Stimulated activated CD4-positive, alpha-beta T cell treated with anti-CD3 and anti-CD28 coated beads, Interleukin-1b, Interleukin-23, amount 100 ng/mL, for 24 hours (primary cell): Measurements from ENCODE around the gene IFITM1.
"Not testable (repeated sequence)": the region's sequence is repeated elsewhere in the genome, so short reads cannot be mapped to it uniquely, and the experiment has no call there.

ENCODE experiments used
- DNase-seq, 4 experiments: peaks; one replicate each; pipeline ENCODE4 v3.0.0-alpha.2; 2020; ENCODE audit warnings: low read depth in 4 of 4, low spot score in 1 of 4

The IFITM1 gene

GRCh38 chr11:313787-314553 is at the start of gene IFITM1:
Gene IFITM1, plus strand, starts transcription at chr11:314040. Its CDS starts 131 bp downstream, at chr11:314171.
- DNase-seq, result no peak

GRCh38 chr11:266676-267439 is 47.0 kb upstream of the IFITM1 start:
- DNase-seq, result no peak

- DNase-seq, result no peak
Observed at GRCh38 chr11:267491-267994, 46.3 kb upstream of the IFITM1 start.

GRCh38 chr11:268716-269145 is 45.1 kb upstream of the IFITM1 start:
- DNase-seq, result not testable (repeated sequence)

- DNase-seq, result no peak
Observed at GRCh38 chr11:269146-269890, 44.5 kb upstream of the IFITM1 start.

- no peak for DNase-seq
Observed at GRCh38 chr11:270451-271318, 43.2 kb upstream of the IFITM1 start.

GRCh38 chr11:271319-271715 is 42.5 kb upstream of the IFITM1 start:
- DNase-seq, result no peak

- DNase-seq, result no peak
Observed at GRCh38 chr11:272195-272930, 41.5 kb upstream of the IFITM1 start.

- DNase-seq, result no peak
Observed at GRCh38 chr11:272931-273198, 41.0 kb upstream of the IFITM1 start.

GRCh38 chr11:276219-276618 is 37.6 kb upstream of the IFITM1 start:
- no peak for DNase-seq

GRCh38 chr11:278001-278951 is 35.6 kb upstream of the IFITM1 start, which contains the start of gene NLRP6:
Gene NLRP6, plus strand, starts transcription at chr11:278407. Its CDS starts 163 bp downstream, at chr11:278570.
- no peak for DNase-seq

- no peak for DNase-seq
Observed at GRCh38 chr11:279040-279965, 34.5 kb upstream of the IFITM1 start.

GRCh38 chr11:279966-280705 is 33.7 kb upstream of the IFITM1 start:
- DNase-seq, result no peak

GRCh38 chr11:280706-281485 is 32.9 kb upstream of the IFITM1 start:
- no peak for DNase-seq

- DNase-seq, result no peak
Observed at GRCh38 chr11:281486-282161, 32.2 kb upstream of the IFITM1 start.

GRCh38 chr11:282171-282570 is 31.7 kb upstream of the IFITM1 start:
- no peak for DNase-seq
